ENCODE results near the gene TTF1.

The TTF1 gene

DNA sequence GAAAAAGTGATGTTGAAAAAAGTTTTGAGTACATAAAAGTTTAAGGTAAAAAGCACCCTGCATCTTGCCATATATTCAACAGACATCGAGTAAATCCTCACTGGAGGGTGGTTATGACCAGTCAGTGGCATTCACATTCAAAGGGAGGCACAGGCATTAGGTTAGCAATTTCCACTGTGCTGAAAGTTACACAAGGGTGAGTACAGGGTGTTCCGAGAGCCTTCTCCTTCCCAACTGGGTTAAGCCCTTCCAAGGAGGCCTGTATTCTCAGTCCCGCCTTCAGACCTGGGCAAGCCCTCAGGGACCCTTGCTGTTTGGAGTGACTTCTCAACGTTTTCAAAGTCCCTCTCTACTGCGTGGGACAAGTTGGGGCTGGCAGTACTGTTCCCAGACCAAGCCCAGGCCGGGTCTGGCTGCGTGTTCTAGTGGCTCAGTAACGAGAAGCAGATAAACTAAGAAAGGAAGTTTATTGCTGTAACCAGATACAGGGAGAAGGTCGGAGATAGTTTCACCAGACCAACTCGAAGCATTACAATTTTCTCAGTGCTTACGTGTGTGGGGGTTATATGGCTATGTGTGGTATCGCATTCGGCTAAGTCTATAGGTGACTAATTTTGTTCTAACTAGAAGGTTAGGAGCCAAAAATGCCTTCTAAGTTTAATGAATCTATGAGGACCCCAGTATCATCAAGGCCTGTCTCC lies 38.9 kb downstream of the TTF1 start:
- DNase-seq (ENCODE audit: low read depth, low spot score) = no peak
- TF ChIP-seq, protein P1, sequence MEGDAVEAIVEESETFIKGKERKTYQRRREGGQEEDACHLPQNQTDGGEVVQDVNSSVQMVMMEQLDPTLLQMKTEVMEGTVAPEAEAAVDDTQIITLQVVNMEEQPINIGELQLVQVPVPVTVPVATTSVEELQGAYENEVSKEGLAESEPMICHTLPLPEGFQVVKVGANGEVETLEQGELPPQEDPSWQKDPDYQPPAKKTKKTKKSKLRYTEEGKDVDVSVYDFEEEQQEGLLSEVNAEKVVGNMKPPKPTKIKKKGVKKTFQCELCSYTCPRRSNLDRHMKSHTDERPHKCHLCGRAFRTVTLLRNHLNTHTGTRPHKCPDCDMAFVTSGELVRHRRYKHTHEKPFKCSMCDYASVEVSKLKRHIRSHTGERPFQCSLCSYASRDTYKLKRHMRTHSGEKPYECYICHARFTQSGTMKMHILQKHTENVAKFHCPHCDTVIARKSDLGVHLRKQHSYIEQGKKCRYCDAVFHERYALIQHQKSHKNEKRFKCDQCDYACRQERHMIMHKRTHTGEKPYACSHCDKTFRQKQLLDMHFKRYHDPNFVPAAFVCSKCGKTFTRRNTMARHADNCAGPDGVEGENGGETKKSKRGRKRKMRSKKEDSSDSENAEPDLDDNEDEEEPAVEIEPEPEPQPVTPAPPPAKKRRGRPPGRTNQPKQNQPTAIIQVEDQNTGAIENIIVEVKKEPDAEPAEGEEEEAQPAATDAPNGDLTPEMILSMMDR (IDR thresholded peaks at IDR 0.05; ENCODE audit: insufficient read depth, low read length, missing control alignments) = no peak
- ChIA-PET POLR2A (no interaction called here), CTCF (no interaction called here)
- no peak overlapping the region for H3K4me3 ChIP-seq (ENCODE audit: low read depth, low read length)

DNA sequence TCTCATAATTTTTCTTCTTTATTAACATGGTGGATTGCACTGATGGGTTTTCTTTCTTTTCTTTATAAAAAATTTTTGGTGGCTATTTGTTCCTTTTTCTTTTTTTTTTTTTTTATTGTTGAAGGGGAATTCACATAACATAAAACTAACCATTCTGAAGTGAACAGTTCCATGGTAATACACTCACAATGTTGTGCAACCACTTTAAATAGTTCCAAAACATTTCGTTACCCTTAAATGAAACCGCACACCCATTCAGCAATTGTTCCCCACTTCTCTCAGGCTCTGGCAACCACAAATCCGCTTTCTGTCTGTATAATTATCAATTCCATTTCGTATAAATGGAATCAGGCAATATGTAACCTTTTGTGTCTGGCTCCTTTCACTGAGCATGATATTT lies 40.2 kb downstream of the TTF1 start:
- H3K4me3 ChIP-seq (ENCODE audit: low read depth, low read length) = no peak overlapping the region
- TF ChIP-seq, protein P1 (IDR thresholded peaks at IDR 0.05; ENCODE audit: insufficient read depth, low read length, missing control alignments) = no peak
- no peak for DNase-seq (ENCODE audit: low read depth, low spot score)
- ChIA-PET POLR2A (no interaction called here), CTCF (no interaction called here)

DNA sequence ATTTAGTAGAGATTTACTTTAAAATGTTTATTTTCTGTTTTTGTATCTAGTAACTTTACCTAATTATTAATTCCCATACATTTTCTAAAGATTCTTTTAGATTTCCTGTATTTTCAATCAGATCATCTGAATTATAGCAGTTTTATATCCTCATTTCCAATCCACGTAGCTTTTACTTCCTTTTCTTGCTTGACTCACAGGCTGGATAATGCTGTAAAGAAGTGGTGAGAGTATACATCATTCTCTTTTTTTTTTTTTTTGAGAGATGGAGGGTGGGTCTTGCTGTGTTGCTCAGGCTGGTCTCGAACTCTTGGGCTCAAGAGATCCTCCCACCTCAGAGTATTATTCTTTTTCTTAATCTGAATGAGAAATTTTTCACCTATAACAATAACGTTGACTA lies 40.7 kb downstream of the TTF1 start:
- CTCF ChIA-PET = no interaction called here
- POLR2A ChIA-PET = no interaction called here
- no peak for DNase-seq (ENCODE audit: low read depth, low spot score)
- TF ChIP-seq, protein P1 (IDR thresholded peaks at IDR 0.05; ENCODE audit: insufficient read depth, low read length, missing control alignments) = no peak
- H3K4me3 ChIP-seq (ENCODE audit: low read depth, low read length) = no peak overlapping the region

DNA sequence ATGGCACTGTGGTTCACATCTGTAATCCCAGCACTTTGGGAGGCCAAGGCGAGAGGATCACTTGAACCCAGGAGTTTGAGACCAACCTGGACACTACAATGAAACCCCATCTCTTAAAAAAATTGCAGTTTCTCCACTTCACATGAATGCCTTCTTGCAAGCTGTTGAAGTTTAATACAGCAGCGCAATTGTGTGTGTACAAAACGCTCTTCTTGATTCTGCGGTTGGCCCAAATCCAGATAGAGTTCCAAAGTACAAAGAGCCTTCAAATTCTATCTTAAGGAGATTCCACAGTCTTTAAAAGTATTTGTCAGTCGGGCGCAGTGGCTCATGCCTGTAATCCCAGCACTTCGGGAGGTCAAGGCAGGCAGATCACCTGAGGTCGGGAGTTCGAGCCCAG lies 42.6 kb downstream of the TTF1 start:
- H3K4me3 ChIP-seq (ENCODE audit: low read depth, low read length) = no peak overlapping the region
- TF ChIP-seq, protein P1 (IDR thresholded peaks at IDR 0.05; ENCODE audit: insufficient read depth, low read length, missing control alignments) = no peak
- ChIA-PET POLR2A (no interaction called here), CTCF (no interaction called here)
- DNase-seq (ENCODE audit: low read depth, low spot score) = no peak

DNA sequence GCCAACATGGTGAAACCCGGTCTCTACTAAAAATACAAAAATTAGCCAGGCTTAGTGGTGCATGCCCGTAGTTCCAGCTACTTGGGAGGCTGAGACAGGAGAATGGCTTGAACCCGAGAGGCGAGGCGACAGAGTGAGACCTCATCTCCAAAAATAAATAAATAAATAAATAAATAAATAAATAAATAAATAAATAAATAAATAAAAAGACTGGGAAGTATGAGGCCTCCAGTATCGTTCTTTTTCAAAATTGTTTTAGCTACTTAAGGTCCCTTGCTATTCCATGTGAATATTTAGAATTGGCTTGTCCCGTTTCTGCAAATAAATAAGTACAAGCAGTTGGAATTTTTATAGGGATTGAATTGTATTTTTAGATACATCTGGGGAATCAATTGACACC lies 48.9 kb downstream of the TTF1 start:
- DNase-seq (ENCODE audit: low read depth, low spot score) = no peak
- POLR2A ChIA-PET = no interaction called here
- CTCF ChIA-PET = no interaction called here
- no peak overlapping the region for H3K4me3 ChIP-seq (ENCODE audit: low read depth, low read length)
- TF ChIP-seq, protein P1 (IDR thresholded peaks at IDR 0.05; ENCODE audit: insufficient read depth, low read length, missing control alignments) = no peak

DNA sequence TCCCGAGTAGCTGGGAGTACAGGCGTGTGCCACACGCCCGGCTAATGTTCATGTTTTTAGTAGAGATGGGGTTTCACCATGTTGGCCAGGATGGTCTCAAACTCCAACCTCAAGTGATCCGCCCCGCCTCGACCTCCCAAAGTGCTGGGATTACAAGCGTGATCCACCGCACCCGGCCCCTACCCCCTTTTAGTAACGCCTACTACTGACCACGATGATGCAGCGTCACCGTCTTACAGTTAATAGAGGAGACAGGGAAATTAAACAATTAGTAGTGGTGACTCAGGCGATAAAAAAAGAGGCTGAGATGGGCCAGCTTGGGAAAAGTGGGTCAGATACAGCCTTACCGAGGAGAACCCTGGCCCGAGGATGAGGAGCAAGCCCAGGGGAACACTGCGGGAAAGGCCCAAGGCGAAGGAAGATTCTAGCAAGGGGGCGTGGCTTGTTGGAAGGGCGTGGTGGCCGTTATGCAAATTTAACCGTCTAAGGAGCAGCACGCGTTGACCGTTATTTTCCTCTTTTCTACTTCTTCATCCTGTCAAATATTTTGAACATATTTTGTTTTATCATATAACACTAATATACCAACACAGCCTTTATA lies 50.2 kb downstream of the TTF1 start:
- ChIA-PET CTCF (no interaction called here), POLR2A (no interaction called here)
- TF ChIP-seq, protein P1 (IDR thresholded peaks at IDR 0.05; ENCODE audit: insufficient read depth, low read length, missing control alignments) = no peak
- no peak overlapping the region for H3K4me3 ChIP-seq (ENCODE audit: low read depth, low read length)
- DNase-seq (ENCODE audit: low read depth, low spot score) = no peak
